ENCODE results near the gene NIPAL3. TPM values are rescaled to one million over a fixed set of nuclear protein-coding genes. Genes with fewer than 3 reads are reported as not detected.

The NIPAL3 gene
- total RNA-seq, 4 donors from 2014 or later, result 4.3 to 8.7 (median 5.8) TPM

- Histone ChIP-seq H3K9me3 (no peaks in the 10 kb centered on the region), H3K4me3 (no peak overlapping the region), H3K36me3 (no peaks in the 10 kb centered on the region), H3K4me1 (no peaks in the 10 kb centered on the region), H3K27me3 (no peaks in the 10 kb centered on the region), H3K27ac (no peak overlapping the region)
- in situ Hi-C loops (cut with MboI; ENCODE audit: low sequenced_read_pairs in 4 of 4) (loop anchor here in 2 of 4 donors (25.0 kb wide), 1 partner anchor 233 kb away; the partner anchor contains the start of gene SRRM1 (in 2 of the 2)), intact Hi-C loops (cut with DNase I; ENCODE audit: low total_unique reads) (no loop called here)
- no peak for ATAC-seq
- no peak for DNase-seq
- no peak for TF ChIP-seq CTCF (IDR thresholded peaks at IDR 0.05 in 4 of 5, conservative IDR thresholded peaks at IDR 0.05 in 1 of 5)
- TF ChIP-seq POLR2A (IDR thresholded peaks at IDR 0.05), result no peak
These were observed 11.8 kb upstream of the NIPAL3 start for GRCh38 chr1:24403806-24404205.

GRCh38 chr1:24406788-24407187, 8.8 kb upstream of the NIPAL3 start:
- no peak overlapping the region for H3K27ac ChIP-seq
- in situ Hi-C loops (cut with MboI; ENCODE audit: low sequenced_read_pairs in 4 of 4) (loop anchor here in 2 of 4 donors (25.0 kb wide), 1 partner anchor 231 kb away; the partner anchor contains the start of gene SRRM1 (in 2 of the 2)), intact Hi-C loops (cut with DNase I; ENCODE audit: low total_unique reads) (no loop called here)

GRCh38 chr1:24409535-24409934, 6.1 kb upstream of the NIPAL3 start:
- H3K4me1 ChIP-seq, result peaks cover 5 to 12% of the 10 kb centered on the region in 2 donors
- in situ Hi-C loops (cut with MboI; ENCODE audit: low sequenced_read_pairs in 4 of 4) (loop anchor here in 2 of 4 donors (25.0 kb wide), 1 partner anchor 228 kb away; the partner anchor contains the start of gene SRRM1 (in 2 of the 2)), intact Hi-C loops (cut with DNase I; ENCODE audit: low total_unique reads) (no loop called here)
- H3K36me3 ChIP-seq, result no peaks in the 10 kb centered on the region
- no peaks in the 10 kb centered on the region for H3K27me3 ChIP-seq
- ATAC-seq (no peak), DNase-seq (no peak)
- no peak overlapping the region for H3K4me3 ChIP-seq
- no peaks in the 10 kb centered on the region for H3K9me3 ChIP-seq
- no peak for TF ChIP-seq CTCF (IDR thresholded peaks at IDR 0.05 in 4 of 5, conservative IDR thresholded peaks at IDR 0.05 in 1 of 5)
- no peak for TF ChIP-seq POLR2A (IDR thresholded peaks at IDR 0.05)
- no peak overlapping the region for H3K27ac ChIP-seq

More at GRCh38 chr1:24406788-24407187, 8.8 kb upstream of the NIPAL3 start:
- Histone ChIP-seq H3K4me1 (no peaks in the 10 kb centered on the region), H3K27me3 (no peaks in the 10 kb centered on the region), H3K4me3 (no peak overlapping the region), H3K36me3 (no peaks in the 10 kb centered on the region), H3K9me3 (no peaks in the 10 kb centered on the region)
- TF ChIP-seq CTCF (IDR thresholded peaks at IDR 0.05 in 4 of 5, conservative IDR thresholded peaks at IDR 0.05 in 1 of 5), result no peak
- no peak for TF ChIP-seq POLR2A (IDR thresholded peaks at IDR 0.05)
- ATAC-seq, result no peak
- DNase-seq, result no peak

- in situ Hi-C loops (cut with MboI; ENCODE audit: low sequenced_read_pairs in 4 of 4), result loop anchor here in 2 of 4 donors (25.0 kb wide), 1 partner anchor 227 kb away; the partner anchor contains the start of gene SRRM1 (in 2 of the 2)
- ATAC-seq, result no peak
These were observed 4.9 kb upstream of the NIPAL3 start for GRCh38 chr1:24410750-24411149.

More at GRCh38 chr1:24410750-24411149, 4.9 kb upstream of the NIPAL3 start:
- Histone ChIP-seq H3K4me1 (peaks cover 5 to 12% of the 10 kb centered on the region in 2 donors), H3K4me3 (no peak overlapping the region), H3K27me3 (no peaks in the 10 kb centered on the region), H3K36me3 (no peaks in the 10 kb centered on the region), H3K27ac (no peak overlapping the region), H3K9me3 (no peaks in the 10 kb centered on the region)
- intact Hi-C loops (cut with DNase I; ENCODE audit: low total_unique reads), result loop anchor here (10.0 kb wide), 1 partner anchor 234 kb away; the partner anchor contains the start of gene SRRM1
- TF ChIP-seq CTCF (IDR thresholded peaks at IDR 0.05 in 4 of 5, conservative IDR thresholded peaks at IDR 0.05 in 1 of 5), result no peak
- no peak for TF ChIP-seq POLR2A (IDR thresholded peaks at IDR 0.05)
- no peak for DNase-seq
